ENCODE results near the gene SH3BGRL3.
"Not testable (repeated sequence)": the region's sequence is repeated elsewhere in the genome, so short reads cannot be mapped to it uniquely, and the experiment has no call there.

Gene SH3BGRL3

DNA sequence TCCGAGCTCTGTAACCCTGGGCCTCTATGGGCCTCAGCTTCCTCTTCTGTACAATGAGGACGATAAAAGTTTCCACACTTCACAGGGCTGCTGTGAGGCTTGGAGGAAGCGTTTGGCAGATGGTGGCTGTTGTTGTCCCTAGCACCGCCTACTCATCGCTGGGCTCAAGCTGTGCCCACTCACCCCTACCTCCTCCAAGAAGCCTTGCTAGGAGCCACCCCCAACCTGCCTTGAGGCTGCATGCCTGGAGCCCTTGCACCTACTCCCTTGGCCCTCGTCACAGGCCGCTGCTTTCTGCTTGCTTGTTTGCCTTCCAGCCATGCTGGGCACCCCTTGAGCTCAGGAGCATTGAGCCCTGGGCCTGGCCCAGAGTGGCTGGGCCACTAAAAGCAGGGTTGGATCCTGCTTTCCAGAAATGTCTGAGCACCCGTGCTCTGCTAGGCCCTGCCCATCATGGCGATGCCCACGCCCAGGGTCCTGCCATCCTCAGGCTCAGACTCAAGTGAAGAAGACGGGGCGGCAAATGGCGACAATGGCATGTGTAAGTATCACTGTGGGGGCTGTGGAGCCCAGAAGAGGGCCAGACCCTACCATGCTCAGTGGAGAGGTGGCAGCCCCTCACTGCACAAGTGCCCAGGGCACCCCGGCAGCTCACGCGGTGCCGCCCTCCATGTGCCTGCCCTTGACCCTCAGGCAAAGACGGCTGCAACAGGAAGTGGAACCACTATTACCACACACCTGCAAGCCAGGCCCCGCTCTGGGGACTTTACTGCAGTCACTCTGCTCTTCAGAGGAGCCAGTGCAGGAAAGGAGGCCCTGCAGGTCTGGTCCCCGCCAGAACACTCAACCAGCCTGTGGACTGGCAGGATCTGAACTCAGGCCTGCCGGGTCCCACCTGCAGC, 9.5 kb downstream of the SH3BGRL3 start:
- DNase-seq (ENCODE audit: low read depth) = no peak

DNA sequence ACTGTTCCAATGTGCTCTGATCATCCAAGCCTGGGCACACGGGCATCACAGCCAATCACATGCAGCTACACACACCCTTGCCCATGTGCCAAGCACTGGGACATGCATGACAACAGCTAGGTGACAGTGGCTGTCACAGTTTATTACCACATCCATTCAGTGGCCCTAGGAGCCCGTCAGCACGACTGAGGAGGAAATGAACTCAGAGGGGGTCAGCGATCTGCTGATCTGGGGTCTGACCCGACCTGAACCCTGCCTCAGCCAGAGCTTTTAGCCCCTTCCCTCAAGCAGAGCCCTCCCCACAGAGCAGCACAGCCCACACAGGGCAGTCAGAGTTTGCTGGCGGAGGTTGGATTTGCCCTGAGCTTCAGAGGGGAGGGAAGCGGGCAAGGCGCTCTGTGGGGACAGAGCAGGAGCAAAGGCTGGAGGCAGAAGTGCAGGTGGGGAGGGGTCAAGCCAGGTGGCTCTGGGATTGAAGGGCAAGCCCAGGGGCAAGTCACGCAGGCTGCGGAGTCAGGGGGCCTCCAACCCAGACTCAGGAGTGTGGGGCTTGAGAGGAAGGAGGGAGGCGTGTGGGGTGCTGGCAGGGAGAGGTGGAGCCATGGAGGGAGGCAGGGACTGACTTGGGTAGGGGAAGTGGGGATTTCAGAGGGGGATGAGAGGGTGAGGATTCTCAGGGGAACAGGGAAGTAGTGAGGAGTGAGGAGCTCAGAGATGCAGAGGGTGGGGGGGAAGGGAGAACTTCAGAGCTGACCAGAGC, 10.4 kb downstream of the SH3BGRL3 start:
- H3K4me3 ChIP-seq (ENCODE audit: low read depth, low read length) = no peak overlapping the region
- no peak for DNase-seq (ENCODE audit: low read depth)

More for the DNA sequence above, 9.5 kb downstream of the SH3BGRL3 start:
- no peak overlapping the region for H3K4me3 ChIP-seq (ENCODE audit: low read depth, low read length)

DNA sequence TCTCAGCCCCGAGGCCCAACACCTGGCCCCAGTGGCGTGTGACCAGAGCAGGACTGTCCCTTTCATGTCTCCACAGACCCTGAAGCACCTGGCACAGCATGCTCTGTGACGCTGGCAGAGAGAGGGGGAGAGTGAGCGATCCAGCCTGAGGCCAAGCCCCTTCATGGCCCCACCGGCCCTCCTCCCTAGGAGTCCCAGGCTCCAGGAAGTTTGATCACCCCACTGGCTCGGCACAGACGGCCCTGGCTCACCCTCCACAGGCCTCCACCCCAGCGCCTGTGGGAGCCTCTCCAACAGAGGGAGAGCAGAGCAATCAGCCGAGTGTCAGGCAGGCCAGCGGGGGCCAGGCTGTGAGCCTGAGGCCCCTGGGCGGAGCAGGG, 11.0 kb downstream of the SH3BGRL3 start:
- H3K4me3 ChIP-seq (ENCODE audit: low read depth, low read length) = no peak overlapping the region
- DNase-seq (ENCODE audit: low read depth) = no peak

DNA sequence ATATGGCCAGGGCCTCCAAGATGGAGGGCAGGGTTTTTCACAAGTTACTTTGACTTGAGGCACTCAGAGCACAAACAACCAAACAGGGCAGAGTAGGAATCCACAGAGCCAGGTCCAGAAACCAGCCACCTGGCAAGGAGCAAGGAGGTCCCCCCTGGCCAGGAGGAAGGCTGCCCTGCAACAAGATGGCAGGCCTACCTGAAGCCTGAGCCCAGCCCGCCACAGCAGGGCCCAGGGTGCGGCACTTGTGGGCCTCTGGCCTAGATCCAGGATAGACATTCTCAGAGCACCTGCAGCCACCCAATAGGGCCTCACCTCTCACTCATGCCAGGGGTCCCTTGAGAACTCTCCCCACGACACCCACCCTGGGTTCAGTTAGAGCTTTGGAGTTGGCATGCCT, 11.5 kb downstream of the SH3BGRL3 start:
- no peak for DNase-seq (ENCODE audit: low read depth)
- H3K4me3 ChIP-seq (ENCODE audit: low read depth, low read length) = no peak overlapping the region

DNA sequence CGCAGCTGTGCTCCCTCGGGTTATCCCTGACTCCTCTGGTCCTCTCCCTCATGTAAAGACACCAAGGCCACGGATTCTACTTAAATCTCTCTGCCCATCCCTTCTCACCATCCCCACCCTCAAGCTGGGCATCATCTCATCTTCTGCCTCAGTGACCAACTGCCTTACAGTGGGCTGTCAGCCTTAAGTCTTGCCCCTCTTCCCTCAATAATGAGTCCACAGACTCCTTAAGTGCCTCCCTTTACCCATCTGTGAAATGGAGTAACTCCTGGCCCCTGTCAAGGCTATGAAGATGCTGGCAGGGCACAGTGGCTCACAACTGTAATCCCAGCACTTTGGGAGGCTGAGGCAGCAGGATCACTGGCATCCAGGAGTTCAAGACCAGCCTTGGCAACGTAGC, 12.1 kb downstream of the SH3BGRL3 start:
- DNase-seq (ENCODE audit: low read depth) = no peak
- no peak overlapping the region for H3K4me3 ChIP-seq (ENCODE audit: low read depth, low read length)

DNA sequence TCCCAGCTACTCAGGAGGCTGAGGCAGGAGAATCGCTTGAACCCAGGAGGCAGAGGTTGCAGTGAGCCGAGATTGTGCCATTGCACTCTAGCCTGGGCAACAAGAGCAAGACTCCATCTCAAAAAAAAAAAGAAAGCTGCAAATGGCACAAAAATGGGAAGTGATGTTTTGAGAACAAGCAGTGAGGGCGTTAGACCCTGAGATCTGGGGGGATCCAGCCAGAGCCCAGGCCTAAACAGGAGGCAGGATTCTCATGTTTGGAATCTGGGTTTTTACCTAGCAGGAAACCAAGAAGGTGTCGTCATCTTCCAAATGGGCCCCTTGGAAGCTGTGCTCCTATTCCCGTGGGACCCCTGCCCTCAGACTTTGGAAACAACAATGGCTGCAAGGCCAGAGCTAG, 12.8 kb downstream of the SH3BGRL3 start:
- not testable (repeated sequence) for H3K4me3 ChIP-seq (ENCODE audit: low read depth, low read length); DNase-seq (ENCODE audit: low read depth)

DNA sequence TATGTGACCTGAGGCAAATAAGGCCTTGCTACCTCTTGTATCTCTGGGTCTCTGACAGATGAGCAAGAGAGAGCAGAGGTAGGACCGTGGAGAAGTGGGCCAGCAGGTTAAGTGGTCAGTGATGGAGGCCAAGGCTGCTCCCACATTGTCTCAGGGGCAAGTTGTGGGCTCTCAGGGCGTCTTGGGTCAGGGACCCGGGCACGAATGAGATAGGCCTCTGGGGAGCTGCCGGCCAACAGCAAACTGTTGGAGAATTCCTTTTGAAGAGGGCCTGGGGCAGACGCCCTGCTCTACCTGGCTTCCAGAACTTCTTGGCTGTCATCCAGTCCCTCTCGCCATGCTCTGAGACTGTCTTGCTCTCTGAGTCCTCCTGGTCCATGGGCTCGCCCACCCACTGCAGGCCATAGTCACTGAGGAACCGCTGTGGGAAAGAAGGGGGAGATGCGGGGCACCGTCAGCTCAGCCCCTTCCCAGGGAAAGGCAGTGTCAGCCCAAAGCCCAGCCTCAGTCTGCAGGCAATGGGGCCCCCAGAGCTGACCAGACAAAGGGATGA, 14.1 kb downstream of the SH3BGRL3 start:
- H3K4me3 ChIP-seq (ENCODE audit: low read depth, low read length) = no peak overlapping the region
- no peak for DNase-seq (ENCODE audit: low read depth)

DNA sequence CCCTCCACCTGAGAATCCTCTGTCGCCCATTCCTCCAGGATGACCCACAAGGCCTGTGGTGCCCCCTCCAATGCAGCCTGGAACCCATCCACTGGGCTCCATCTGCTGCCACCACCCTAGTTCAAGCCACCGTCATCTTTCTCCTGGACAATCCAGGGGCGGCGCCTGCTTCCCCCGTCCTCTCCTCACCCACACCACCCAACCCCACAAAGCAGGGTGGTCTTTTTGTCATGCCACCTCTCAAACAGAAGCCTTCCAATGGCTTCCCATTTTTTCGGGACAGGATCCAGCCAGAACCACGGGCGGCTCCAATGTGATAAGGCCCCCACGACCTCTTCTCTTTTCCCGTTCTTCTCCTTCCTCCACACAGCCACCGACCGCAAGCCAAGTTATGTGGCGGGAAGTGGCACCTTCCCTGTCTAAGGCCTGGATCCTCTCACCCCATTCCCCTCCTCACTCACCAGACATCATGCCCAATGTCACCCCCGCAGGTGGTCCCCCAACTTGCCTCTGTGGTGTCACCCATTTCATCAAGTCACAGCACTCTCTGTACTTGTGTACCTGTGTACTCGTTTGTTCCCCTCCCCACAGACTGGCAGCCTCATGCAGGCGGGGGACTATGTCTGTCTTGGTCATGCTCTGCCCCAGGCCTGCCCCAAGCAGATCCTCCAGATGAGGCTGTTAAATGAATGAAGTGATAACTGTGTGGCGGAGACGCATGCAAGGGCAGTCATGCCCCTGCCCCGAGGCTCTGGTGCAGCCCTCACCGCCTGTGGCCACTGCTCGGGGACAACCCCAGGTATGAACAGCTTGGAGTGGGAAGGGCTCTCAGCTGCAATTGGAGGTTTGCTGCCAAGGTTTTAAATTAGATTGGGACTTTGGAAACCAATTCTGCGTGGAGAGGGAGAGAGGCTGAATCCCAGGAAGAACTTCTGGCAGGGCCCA, 15.6 kb downstream of the SH3BGRL3 start:
- DNase-seq (ENCODE audit: low read depth) = no peak

DNA sequence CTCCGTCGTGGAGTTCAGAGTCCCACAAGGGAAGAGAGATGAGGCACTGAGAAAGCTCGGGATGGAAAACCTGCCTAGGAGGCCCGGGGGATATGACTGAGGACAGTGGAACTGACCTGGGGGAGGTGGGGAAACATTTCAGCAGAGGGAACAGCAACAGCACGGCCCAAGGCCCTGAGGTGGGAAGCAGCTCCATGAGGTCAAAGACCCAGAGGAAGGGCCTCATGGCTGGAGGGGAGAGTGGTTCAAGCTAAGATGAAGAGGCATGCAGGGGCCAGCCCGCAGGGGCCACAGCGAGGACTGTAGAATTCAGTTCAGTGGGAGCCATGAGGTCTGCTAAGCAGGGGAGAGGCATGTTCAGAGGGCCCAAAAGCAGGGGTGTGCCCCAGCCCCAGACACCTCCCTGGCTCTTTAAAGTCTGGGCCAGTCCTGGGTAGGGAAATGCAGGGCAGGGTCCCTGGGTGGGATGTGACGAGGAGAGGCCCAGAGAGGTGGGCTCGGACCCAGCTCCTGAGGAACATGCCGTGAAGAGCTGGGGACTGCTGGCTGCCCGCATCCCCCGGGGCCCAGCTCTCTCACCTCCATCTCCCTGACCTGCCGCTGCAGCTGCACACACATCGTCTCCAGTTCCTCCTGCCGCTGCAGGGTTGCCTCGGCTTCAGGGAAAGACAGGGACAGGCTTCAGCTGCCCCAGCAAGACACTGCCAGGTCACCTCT, 16.6 kb downstream of the SH3BGRL3 start:
- DNase-seq (ENCODE audit: low read depth) = no peak
- H3K4me3 ChIP-seq (ENCODE audit: low read depth, low read length) = no peak overlapping the region

More for the DNA sequence above, 15.6 kb downstream of the SH3BGRL3 start:
- H3K4me3 ChIP-seq (ENCODE audit: low read depth, low read length) = no peak overlapping the region

DNA sequence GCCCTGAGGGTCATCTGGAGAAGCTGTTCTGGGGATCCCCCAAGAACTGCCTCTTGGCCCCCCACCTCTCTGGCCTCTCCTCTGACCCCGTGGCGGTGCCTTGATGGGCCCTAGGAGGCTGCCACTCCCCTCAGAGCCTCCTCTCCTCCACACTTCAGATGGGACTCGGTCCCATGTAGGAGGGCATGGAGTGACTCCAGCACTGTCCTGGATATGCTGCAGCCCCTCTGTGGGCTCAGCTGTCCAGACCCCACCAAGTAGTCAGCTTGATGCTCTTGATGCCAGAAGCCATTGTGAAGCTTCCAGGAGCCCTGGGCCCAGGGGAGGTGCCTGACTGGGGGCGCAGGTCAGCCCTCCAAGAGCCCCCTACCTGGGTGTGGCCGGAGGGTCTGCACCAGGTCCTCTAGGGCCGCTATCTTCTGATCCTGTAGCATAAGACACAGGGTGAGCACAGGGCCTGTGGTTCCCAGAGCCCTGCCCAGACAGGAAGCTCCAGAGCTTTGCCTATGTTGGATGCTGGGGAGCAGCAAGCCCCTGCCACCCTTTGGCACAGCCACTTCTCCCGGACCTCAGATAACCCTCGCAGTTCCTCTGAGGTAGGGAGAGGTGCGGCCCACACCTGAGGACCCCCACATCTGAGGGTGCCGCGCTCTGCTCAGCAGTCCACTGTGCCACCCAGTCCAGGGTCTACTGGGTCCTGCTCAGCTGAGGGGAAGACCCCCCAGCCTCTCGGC, 17.3 kb downstream of the SH3BGRL3 start:
- no peak for DNase-seq (ENCODE audit: low read depth)

DNA sequence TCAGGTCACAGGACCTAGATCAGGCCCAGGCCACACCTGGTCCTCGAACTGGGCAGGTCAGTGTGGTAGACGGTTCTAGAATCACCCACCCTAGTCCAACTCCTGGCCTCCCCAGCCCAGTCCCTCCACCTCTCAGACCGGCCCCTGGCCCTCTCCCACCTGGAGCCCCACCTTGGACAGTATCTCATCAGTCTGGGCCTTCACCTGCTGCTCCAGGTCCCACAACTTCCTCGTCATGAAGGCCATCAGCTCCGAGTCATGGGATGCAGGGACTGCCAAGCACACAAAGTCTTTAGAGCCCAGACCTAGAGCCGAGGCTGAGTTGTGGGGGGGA, 17.9 kb downstream of the SH3BGRL3 start:
- no peak for DNase-seq (ENCODE audit: low read depth)
- H3K4me3 ChIP-seq (ENCODE audit: low read depth, low read length) = no peak overlapping the region

More for the DNA sequence above, 17.3 kb downstream of the SH3BGRL3 start:
- no peak overlapping the region for H3K4me3 ChIP-seq (ENCODE audit: low read depth, low read length)

DNA sequence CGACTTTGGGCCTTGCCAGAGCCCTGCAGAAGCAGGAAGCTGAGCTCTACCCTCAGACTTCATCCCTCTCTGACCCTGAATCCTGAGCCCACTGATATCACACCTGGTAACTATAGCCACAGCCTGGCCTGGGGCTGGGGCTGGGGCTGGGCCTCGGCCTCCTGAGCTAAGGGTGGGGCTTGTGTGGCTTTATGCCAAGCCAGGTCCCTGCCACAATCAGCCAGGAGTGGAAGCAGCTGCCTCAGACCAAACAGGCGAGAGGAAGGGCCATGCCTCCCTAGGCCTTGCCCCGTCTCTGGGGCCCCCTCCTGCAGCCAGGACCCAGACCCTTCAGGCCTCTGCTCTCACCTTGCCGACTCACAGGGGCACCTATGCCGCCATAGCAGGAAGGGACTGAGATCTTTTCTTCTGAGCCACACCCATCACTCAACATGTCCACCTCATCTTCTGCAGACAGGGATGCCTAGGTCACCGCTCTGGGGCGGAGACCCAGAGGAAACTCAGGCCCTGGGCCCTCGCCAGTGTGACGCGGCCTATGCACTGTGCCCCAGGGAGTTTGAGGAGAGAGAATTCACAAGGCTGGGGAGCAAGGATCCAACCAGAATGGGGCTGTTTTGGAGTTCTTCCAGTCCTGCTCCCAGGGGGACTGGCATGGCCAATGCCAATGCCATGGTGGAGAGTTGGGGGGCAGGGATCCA, 20.8 kb downstream of the SH3BGRL3 start:
- H3K4me3 ChIP-seq (ENCODE audit: low read depth, low read length) = no peak overlapping the region
- DNase-seq (ENCODE audit: low read depth) = no peak

DNA sequence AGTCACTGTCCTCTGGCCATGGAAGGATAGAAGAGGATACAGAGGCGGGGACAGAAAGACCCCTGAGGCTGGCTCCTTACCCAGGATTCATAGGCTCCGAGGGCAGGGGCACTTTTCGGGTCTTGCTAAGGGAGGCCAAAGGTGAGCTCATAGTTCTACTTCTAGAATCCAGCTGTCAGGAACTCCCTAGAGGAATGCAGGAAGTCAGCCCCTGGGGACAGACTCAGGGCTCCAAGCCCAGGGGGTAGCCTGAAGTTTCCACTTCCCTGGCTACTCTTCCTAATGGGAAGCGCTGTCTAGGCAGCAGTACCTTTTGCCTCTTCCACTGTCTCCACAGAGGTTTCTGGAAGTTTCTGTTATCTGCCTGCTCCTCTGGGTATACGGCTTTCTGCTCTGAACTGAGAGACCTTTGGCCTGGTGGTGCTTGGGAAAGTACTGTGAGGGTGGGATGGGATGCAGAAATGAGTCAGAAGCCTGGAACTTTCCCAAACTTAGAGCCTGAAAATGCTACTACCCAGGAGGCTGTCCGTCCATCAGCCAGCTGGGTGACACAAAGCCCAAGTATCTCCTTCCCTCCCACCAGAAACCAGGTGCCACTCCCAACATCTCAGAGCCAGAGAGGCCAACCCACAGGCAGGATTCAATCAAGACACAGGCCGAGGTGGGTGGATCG, 23.0 kb downstream of the SH3BGRL3 start:
- no peak overlapping the region for H3K4me3 ChIP-seq (ENCODE audit: low read depth, low read length)
- peak; percentile 47 for DNase-seq (ENCODE audit: low read depth)

DNA sequence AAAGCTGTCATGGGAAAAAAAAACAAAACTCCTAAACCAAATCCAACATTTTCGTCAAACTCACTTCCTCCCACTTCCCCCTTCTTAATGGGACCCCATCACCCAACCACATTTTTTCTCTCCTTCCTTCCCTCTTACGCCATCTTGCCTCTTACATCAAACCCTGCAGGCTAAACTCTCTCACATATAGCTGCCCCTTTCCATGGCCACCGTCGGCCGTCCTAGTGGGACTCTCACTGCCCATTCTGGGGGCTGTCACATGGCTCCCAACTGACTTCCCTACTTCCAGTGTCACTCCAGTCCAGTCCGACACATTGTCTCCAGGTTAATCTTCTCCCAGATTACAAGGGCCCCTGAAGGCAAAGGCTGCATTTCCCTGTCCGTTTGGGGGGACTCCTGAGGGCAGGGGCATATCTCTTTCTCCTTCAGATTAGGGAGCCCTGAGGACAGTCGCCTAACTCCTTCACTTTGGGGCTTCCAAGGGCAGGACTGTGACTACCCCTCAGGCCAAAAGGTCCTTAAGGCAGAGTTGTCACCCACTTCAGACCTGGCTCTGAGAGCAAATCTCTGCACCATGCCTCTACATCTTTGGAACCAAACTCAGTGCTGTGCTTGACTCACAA, 25.9 kb downstream of the SH3BGRL3 start:
- H3K4me3 ChIP-seq (ENCODE audit: low read depth, low read length) = peak overlapping the region; percentile 79
- DNase-seq (ENCODE audit: low read depth) = no peak

DNA sequence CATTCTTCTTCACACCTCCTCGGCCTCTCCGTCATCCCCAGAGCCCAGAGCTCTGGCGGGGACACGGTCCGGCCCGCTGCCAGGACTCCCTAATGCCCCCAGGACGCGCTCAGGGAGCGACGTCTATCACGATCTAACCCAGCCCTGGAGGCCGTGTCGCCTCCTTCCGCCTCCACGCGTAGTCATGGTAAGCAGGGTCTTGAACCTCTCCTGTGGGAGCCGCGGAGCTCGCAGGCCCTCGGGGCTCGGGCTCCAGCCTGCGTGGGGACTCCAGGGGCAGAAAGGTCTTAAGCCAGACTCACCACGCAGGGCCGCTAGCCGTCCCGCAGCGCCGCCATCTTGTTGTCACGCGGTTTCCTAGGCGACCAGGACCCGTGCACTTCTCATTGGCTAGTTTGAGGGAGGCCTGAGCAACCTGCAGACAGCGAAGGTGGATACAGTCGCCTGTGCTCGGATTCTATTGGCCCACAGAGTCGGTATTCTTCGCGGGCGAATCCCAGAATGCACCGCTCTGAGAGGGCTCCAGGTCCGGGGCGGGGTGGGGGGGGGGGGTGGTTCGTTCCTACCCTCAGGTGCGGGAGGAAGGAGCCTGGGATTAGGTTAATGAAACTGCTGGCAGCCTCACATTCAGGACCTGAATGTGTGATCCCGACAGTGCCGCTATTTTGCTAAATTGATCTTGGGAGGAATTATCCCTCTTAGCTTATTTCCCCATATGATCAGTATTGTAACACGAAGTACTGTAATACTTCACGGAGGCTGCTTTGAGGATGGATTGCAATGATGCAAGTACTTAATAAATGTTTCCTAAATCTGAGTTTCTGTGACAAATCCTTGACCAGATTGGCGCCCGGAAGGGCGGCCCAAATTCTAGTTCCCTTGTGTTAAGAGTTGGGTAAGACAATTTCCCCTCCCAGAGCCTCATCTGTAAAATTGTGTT, 26.7 kb downstream of the SH3BGRL3 start, which contains the start of gene UBXN11:
UBXN11 (minus strand) TSS at position 347 of the 940 bp plus-strand sequence. CDS start 3,753 bp downstream, outside the sequence.
- DNase-seq (ENCODE audit: low read depth) = peak; percentile 77

More for the DNA sequence above, 26.7 kb downstream of the SH3BGRL3 start, which contains the start of gene UBXN11:
- H3K4me3 ChIP-seq (ENCODE audit: low read depth, low read length) = peak within 1 kb of the TSS; percentile 79

Data from skeletal muscle cell (primary cell).